DMS53 treated with DMSO at 0.1 percent for 48 hours (cell line): ENCODE data around the gene CD2BP2.

ENCODE experiments used
- DNase-seq: peaks from one replicate; lab custom pipeline; 2025; ENCODE audit not compliant: unreplicated experiment; lab: John Stamatoyannopoulos, UW

CD2BP2 gene

DNA sequence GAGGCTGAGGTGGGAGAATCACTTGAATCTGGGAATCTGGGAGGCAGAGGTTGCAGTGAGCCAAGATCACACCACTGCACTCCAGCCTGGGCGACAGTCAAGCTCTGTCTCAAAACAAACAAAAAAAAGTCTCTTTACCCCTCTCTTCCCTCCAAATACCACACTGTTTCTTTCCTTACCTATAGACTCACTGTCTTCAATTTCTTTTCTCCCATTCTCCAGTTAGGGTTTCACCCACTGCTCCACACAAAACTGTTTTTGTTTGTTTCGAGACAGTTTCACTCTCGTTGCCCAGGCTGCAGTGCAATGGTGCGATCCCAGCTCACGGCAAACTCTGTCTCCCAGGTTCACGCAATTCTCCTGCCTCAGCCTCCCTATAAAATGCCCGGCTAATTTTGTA lies 6.1 kb upstream of the CD2BP2 start:
- no peak for DNase-seq

DNA sequence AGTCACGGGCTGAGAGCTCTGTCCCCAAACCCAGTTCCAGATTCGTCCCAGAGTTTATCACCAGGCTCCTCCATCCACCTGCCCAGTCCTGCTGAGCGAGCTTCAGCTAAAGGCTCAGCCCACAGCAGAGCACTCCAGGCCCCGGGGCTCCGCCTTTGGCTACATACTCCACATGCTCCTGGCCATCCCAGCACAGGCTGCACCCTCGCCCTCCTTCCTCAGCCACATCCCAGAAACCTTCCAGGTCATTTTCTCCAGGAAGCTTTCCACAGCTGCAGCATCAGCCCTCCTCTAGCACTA lies 4.7 kb upstream of the CD2BP2 start:
- DNase-seq, result no peak

DNA sequence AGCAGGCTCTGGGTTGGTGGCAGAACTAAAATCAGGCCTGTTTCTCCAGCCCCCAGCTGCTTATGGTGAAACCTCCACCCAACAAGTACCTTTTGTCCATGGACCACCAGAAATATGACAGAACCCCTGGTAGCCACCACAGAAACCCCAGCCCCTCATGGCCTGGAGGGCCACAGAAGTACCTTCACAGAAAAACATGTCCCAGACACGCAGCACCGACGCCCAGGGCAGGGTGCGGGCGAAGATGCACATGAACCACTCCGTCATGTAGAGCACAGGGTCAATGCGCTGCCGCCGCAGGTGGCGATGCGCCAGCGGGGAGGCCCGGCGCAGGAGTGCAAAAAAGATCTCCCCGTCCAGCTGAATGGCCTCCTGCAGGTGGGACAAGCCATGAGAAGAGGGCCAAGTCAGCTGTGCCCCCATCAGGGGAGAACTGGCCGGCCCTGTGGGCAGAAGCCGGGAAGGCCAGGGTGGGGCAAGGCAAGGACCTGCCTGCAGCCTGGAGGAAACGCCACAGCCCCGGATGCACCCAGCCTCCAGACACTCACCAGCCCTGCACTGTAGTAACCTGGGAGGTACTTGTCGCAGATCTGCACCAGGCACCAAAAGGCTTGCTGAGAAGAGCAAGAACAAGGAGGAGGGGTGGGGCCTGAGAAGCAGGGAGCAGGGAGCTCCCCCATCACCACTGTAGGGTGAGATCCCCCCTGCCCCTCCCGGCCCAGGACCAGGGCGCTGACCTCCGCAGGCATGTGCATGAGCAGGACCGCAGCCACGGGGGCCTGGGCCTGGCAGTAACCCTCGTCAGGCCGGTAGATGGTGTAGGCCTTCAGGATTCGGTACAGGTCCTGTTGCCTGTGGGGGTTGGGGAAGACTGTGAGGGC lies 4.1 kb upstream of the CD2BP2 start:
- DNase-seq, result no peak

DNA sequence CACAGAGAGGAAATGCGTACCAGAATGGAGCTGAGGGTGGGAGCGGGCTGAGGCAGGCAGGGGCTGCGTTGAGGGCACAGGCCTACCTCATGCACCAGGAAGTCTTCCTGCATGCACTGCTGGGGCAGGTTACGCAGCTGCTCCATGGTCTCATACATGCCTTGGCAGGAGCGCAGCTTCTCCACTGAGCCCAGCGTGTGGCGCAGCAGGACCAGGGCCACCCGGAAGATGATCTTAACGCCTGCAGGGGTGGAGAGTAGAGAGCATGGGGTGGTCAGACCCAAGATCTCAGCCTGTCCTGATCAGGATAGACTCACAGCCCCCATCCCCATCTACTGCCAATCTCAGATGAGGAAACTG lies 3.4 kb upstream of the CD2BP2 start:
- DNase-seq, result no peak

DNA sequence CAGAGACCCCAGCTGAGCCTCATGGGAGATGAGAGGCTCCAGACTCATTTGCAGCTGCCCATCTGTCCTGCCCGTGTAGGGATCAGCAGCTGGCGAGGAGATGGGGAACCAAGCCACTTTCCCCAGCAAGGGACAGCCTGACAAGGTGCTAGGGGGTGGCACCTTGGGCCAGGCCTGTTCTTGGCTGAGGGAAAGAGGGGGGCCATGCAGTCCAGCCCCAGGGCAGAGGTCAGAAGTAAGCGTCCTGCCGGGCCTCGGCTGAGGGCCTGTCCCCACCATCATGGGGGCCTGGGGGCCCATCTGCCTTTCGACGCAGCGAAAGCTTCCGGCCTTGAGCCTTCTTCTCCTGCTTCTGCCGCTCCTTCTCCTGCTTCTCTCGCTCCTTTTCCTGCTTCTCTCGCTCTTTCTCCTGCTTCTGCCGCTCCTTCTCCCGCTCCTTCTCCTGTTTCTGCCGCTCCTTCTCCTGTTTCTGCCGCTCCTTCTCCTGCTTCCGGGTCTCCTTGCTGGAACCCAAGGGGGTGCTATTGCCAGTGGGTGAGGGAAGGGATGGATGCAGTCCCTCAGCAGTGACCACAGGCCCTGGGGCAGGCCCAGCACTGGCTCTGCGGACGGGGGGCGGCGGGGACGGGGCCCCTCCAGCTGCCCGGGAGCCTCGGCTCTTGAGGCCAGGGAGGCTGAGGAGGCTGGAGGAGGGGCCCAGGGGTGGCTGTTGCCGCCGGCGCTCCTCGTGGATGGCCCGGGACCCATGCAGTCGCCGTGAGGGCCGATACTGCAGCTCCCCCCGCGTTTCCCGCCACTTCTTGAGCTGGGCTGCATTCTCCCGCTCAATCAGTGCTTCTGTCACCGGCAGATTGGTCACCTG lies 2.8 kb upstream of the CD2BP2 start:
- DNase-seq, result no peak

DNA sequence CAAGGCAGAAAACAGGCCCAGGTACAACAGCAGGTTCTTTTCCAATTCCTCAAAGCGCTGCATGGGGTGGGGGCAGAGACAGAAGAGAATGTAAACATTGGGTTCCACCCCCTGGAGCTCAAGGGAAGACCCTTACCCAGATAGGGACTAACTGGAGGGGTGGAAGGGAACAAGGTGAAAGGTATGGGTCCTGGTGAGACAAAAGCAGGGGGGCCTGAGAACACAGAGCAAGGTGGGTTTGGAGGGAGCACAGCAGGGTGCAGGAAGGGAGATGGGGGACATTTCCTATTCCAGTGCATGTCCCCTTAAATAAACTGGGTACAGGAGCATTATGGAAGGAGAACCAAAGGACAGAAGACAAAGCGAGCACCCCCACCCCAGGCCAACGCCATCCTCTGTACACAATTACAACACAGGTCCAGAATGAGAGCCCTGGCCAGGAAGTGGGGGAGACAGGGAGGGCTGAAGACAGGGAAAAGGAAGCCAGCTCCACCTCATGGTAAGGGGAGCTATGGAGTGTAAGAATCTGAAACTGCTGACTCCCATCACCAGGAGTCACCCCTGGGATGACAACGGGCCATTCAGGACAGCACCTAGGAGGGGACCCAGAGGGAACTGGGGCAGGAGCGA lies 2.1 kb upstream of the CD2BP2 start:
- DNase-seq, result no peak

DNA sequence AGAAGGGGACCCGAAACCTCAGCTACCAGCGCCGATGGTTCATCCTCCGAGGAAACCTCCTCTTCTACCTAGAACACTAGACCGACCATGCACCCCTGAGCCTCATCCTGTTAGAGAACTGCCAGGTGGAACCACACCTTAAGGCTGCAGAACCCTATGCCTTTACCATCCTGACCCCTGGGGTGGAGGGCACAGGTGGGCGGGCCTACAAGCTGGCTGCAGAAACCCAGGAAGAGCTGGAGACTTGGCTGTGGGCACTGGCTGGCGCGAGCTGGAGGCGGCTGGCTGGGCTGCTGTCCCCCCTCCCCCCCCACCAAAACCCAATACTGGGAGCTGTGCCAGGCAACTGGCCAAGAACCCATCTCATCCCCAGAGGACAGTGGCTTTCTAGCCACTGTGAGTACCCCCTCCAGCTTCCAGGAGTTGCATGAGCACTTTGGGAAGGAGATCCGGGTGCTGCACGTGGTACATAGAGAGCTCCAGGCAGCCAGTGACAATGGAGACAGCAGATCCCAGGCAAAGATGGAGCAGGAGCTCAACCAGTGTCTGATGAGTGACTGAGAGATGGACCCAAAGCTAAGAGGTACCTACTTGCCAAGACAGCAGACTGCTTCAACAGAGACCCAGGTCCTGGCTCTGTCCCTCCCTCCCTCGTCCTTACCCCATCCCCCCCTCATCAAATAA lies 1.4 kb upstream of the CD2BP2 start:
- no peak for DNase-seq

DNA sequence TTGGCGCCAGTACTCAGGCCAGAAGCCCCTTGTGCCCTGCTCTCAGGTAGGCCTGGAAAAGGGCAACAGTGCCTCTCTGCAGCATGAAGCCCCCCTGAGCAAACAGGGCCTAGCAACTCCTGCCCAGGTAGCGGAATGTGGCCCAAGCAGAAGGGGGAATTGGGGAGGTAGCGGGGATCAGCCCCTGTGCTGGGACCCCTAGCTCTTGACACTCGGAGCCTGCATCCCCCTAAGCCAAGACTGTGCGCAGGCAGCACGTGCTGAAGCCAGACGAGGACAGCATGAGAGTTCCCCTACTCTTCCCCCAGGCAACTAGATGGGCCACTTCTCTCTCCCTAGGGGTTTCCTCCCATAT lies 823 bp upstream of the CD2BP2 start:
- no peak for DNase-seq

DNA sequence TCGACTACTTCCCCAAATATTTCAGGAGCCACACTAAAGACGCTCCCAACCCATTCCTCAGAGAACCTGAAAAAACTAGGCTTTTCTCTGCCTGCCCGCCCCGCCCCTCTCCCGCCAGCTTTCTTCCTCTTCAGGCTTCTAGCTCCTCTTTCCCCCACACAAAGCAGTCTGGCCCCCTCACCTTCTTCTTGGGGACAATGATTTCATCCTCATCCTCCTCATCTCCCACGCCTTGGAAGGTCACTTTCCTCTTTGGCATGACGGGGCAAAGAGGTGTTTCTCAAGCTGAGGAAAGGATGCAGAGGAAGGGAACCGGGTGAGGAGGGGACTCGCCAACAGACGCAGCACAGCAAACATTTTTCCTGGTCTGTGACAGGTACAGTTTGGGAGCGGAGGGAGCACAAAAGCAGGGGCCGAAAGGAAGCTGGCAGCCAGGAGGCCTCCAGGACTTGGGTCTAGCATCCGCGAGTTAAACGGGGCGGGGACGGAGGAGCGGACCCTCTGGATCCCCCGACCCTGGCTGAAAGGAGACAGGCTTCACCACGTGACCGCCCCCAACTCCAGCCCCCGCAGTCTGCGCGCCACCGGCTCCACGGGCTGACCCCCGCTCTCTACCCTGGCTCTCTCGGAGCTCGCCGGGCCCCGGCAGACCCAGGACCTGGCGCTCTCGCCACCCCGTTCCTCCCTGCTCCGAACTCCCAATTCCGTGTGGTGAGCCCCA lies 525 bp downstream of the CD2BP2 start:
- no peak for DNase-seq

DNA sequence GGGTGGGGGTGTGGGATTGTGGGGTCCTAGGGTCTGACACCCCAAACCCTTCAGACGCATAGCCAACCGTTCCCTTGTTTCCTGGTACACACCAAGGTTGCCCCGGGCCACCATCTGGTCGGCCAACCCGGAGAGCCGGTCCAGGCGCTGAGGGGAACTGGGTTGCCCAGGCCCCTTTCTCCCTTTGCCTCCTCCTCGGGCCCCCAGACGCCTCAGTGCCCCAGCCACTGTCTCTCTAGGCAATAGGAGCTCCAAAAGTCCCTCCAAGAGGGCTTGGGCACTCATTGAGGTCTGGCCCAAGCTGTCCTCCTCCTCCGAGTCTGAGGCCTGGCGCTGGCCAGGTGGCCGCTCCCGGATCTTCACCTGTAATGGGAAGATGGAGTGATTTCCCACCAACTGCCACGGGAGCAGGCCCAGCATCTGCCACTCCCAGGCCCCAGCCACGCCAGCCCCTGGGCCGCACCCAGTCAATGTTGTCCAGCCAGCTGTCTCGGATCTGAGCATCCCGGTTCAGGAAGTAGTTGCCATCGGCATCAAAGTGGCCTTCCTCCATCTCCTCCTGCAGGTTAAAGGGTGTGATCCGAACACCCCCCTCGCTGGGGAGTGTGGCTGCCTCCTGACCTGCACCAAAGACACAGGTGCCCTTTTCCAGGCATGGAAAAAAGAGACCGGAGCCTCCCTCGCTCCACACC lies 1.5 kb downstream of the CD2BP2 start:
- no peak for DNase-seq

DNA sequence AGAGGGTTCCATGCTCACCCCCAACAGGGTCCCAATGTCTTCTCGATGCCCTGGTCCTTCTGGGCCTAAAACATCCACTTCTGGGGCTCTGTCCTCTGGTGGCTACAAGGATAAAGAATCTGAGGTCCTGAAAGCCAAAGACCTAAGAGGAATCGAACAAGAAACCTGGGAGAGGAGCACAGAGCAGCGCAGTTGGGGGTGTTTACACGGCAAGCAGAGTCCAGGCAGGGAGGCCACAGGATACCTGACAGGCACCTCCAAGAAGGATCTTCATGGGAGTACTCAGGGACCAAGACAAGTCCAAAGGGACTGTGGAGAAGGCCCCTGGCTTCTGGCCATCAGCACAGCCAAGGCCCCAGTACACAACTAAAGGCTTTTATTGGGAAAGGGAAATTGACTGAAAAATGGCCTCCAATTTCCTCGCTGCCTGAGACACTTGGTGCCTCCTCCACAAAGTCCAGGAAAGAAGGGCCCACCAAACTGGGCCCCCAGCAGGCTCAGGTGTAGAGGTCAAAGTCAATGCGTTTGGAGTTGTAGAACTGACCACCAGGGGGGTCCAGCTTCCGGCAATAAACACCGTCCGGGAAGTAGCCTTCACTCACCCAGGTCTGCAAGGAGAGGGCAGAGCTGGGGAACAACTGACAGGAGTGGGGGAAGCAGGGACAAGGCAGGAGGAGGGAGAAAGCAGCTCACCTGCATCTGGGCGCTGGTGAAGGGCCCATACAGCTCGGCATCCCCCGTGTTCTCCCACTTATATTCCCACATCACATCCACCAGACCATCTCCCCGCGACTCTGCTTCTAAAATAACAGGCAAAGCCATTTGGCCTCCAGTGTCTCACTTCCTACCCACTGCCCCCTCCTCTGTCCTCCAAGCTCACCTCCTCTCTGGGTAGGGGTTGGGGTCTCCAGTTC lies 2.4 kb downstream of the CD2BP2 start:
- DNase-seq, result no peak

DNA sequence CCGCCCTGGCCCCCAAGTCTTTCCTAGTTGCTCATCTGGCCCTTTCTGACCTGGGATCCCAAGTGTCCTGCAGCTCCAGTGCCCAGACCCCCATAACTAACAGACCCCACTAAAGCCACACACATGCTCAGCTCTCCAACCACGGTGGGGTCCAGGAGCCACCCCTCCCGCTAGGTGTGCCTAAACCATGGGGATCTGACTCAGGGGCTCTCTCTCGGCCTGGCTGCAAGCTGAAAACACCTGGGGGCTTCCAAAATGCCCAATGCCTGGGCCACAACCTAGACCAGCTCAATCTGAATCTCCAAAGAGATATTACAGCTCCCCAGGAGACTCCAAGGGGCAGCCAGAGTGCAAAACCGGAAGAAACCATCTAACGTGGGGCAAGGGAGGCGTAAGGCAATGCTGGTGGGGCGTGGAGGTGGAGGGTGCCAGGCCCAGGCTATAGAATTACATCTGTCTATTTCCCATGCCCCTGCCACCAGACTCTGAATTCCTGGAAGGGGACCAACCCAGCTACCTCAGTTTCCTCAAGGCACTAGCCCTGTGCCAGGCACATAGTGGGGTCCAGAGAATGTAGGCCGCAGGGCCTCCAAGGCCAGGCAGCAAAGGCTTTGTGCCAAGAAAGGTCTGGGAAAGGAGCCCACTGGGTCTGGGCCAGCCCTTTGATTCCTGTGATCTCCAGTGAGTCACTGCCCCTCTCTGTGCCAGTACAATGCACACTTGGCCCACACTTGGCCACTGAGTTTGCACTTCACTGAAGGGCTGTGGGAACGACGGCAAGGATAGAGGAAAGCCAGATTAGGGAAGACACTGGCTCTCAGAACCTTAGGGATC lies 3.3 kb downstream of the CD2BP2 start:
- DNase-seq, result no peak

DNA sequence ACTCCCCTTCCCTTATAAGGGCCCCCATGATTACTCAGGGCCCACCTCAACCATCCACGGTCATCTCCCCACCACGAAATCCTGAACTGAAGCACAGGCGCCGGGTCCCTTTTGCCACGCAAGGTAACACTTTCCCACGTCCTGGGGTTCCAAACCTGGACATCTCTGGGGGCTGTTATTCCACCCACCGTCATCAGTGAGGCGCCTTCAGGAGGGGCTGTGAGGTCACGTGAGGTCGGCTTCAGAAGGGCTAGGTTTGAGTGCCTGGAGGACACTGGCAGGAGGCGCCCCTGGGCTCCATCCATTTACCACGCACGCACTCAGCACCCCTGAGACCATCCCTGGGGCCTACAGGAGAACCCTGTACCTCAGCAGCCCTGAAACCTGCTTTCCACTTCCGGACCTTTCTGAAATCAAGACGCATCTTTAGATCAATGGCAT lies 4.1 kb downstream of the CD2BP2 start:
- DNase-seq, result no peak

DNA sequence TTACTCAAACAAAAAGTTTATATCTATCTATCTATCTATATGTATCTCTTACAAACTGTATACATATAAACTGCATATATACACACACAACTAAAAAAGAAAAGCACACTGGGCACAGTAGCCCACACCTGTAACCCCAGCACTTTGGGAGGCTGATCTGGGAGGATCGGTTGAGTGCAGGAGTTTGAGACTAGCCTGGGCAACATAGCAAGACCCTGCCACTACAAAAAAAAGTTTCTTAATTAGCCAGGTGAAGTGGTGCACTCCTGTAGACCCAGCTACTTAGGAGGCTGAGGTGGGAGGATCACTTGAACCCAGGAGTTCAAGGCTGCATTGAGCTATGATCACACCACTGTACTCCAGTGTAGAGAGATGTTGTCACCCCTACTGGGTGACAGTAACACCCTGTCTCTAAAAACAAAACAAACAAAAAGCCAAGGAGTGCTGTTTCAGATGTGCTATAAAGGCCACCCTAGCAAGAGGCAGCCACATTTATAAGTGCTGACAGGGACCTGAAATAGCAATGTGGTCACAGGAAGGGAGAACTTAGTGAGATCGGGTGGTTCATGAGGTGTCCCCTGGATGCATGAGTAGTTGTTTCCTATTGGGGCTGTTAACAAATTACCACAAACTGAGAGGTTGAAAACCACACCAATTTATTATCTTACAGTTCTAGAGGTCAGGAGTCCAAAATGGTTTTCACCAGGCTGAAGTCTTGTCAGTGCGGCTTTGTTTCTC lies 4.8 kb downstream of the CD2BP2 start:
- no peak for DNase-seq

DNA sequence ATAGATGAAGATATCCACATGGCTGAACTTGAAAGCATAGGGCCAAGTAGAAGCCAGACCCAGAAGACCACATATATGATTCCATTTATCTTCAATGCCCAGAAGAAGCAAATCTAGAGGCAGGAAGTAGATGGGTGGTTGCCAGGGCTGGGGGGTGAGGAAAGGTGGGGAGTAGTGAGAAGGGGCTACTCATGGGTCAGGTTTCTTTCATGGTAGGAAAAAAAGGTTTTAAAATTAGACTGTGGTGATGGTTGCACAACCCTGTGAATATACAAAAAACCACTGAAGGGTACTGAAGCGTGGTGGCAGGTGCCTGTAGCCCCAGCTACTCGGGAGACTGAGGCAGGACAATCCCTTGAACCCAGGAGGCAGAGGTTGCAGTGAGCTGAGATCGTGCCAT lies 5.4 kb downstream of the CD2BP2 start:
- DNase-seq, result no peak

DNA sequence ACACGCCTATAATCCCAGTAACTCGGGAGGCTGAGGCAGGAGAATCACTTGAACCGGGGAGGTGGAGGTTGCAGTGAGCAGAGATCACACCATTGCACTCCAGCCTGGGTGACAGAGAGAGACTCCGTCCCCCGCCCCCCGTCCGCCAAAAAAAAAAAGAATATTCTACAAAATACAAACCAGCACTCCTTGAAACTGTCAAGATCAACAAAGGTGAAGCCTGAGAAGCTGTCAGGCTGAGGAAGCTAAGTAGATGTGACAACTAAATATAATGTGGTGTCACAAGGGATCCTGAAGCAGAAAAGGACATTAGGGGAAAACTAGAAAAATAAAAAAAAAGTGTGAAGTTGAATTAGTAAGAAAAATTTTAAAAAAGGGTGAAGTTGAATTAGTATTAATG lies 6.2 kb downstream of the CD2BP2 start:
- no peak for DNase-seq

DNA sequence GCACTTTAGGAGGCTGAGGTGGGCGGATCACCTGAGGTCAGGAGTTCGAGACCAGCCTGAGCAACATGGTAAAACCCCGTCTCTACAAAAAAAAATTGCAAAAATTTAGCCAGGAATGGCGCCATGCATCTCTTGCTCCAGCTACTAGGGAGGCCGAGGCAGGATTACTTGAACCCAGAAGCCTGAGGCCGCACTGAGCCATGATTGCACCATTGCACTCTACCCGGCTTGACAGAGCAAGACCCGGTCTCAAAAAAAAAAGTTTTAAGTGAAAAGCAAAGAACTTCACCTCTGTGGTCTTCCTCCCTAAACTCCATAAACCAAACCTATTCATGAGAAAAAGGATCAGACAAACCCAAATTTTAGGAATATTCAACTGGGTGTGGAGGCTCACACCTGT lies 7.0 kb downstream of the CD2BP2 start:
- no peak for DNase-seq

DNA sequence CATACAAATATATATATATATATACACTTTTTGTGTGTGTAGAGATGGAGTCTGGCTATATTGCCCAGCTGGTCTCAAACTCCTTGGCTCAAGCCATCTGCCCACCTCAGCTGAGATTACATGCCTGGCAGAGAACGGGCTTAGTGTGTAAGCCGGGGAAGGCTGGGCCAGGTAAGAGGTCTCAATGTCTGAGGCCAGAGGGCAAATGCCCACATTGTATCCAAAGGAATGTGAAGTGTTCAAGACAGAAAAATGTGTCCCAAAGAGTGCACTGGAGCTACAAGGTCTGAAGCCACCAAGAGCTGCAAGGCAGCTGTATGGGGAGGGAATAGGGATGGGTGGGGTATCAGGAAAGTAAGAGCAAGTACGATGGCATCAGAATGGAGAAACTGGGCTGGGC lies 8.8 kb downstream of the CD2BP2 start:
- no peak for DNase-seq
